Inferior parietal cortex (tissue), 1 donor: ENCODE data around the gene HNRNPA2B1.
"Not testable (repeated sequence)": the region's sequence is repeated elsewhere in the genome, so short reads cannot be mapped to it uniquely, and the experiment has no call there.

Experiments
- DNase-seq: peaks from one replicate; pipeline ENCODE4 v3.0.0-alpha.2; 2016; ENCODE audit errors: extremely low spot score

The HNRNPA2B1 gene

DNA sequence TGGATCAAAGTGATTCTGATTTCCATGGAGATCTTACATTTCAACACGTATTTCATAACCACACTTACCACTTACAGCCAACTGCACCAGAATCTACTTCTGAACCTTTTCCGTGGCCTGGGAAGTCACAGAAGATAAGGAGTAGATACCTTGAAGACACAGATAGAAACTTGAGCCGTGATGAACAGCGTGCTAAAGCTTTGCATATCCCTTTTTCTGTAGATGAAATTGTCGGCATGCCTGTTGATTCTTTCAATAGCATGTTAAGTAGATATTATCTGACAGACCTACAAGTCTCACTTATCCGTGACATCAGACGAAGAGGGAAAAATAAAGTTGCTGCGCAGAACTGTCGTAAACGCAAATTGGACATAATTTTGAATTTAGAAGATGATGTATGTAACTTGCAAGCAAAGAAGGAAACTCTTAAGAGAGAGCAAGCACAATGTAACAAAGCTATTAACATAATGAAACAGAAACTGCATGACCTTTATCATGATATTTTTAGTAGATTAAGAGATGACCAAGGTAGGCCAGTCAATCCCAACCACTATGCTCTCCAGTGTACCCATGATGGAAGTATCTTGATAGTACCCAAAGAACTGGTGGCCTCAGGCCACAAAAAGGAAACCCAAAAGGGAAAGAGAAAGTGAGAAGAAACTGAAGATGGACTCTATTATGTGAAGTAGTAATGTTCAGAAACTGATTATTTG is 15.3 kb downstream of the HNRNPA2B1 start:
- DNase-seq: no peak

DNA sequence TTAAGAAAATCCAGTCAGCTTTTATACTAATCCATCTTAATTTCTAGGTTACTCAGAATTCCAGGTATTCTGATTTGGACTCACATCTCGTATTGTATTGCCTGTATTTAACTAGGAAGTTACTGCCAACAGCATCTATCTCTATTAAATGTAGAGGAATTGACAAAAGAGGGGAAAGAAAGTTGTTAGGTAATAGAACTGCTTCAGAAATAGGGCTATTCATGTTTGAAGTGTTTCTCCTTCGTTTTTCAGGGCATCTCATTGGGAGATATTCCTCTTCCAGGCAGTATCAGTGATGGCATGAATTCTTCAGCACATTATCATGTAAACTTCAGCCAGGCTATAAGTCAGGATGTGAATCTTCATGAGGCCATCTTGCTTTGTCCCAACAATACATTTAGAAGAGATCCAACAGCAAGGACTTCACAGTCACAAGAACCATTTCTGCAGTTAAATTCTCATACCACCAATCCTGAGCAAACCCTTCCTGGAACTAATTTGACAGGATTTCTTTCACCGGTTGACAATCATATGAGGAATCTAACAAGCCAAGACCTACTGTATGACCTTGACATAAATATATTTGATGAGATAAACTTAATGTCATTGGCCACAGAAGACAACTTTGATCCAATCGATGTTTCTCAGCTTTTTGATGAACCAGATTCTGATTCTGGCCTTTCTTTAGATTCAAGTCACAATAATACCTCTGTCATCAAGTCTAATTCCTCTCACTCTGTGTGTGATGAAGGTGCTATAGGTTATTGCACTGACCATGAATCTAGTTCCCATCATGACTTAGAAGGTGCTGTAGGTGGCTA is 16.1 kb downstream of the HNRNPA2B1 start:
- not testable (repeated sequence) for DNase-seq

DNA sequence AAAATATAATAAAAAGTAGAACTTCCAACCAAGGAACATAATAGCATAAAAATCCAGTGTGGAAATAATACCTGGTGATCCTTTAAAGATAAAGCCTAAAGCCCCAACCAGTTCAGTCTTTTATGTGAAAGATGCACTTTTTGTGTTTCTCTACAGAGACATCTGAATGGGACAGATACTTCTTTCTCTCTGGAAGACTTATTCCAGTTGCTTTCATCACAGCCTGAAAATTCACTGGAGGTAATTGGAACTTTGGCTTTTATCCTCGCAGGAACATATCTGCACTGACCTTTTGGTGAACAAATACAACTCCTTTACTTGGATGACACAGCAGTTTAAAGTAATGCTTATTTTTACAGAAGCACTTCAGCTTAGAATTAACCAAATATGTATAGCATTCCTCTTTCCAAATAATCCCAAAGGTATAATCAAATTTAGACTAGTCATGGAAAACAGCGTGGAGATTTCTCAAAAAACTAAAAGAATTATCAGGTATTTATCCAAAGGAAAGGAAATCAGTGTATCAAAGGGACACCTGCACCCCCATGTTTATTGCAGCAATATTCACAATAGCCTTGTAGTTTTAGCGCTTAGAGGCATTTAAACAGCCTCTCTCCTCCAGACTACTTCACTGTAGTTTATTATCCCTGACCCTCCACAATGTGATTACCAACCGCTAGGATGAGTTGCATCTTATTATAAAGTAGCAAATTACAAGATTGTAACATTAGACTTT is 16.8 kb downstream of the HNRNPA2B1 start:
- no peak for DNase-seq

DNA sequence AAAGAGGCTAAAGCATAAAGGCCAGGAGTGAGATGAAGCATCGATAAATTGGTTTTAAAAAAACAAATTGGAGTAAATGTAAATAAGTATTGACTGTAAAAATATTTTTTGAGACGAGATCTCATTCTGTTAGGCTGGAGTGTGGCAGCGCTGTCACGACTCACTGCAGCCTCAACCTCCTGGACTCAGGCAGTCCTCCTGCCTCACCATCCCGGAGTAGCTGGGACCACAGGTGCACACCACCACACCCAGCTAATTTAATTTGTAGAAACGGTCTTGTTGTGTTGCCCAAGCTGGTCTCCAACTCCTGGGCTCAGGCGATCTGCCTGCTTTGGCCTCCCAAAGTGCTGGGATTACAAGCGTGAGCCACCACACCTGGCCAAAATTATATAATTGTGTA is 17.8 kb downstream of the HNRNPA2B1 start:
- no peak for DNase-seq

DNA sequence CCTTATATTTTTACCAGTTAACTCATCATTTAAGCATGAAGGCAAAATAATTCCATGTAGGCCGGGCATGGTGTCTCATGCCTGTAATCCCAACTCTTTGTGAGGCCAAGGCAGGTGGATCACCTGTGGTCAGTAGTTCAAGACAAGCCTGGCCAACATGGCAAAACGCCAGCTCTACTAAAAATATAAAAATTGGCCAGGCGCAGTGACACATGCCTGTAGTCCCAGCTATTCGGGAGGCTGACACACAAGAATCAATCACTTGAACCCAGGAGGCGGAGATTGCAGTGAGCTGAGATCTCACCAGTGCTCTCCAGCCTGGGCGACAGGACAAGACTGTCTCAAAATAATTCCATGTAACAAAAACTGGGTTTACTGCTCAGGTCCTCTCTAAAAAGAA is 18.3 kb downstream of the HNRNPA2B1 start:
- no peak for DNase-seq

DNA sequence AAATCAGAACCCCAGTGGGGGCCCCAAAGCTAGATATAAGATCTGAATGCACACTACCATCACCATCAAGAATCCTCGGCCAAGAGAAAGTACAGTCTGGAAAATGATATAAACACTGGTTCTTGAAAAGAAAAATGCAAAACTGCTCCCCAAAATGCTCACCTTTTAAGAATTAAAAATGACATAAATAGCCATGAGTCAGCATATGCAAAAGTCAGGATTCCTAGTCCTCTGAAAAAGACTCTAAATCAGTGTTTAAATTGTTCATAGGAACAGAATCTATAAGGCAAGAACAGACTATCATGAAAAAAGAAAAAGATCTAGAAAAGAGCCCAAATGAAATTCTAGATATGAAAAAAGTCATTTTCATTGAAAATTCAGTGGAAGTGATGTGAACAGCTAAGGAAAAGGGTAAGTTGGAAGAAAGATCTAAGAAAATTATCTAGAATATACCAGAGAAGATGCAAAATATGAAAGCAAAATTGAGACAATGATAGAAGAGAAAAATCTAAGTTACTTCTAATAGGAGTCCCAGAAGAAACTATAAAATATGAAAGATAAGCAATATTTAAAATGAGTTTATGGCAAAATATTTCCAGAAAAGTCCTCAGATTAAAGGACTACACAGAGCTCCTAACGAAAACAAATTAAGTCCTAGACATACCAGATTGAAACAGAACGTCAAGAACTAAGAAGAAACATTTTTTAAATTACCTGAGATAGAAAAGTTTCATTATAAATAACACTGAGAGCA is 18.9 kb downstream of the HNRNPA2B1 start:
- no peak for DNase-seq

DNA sequence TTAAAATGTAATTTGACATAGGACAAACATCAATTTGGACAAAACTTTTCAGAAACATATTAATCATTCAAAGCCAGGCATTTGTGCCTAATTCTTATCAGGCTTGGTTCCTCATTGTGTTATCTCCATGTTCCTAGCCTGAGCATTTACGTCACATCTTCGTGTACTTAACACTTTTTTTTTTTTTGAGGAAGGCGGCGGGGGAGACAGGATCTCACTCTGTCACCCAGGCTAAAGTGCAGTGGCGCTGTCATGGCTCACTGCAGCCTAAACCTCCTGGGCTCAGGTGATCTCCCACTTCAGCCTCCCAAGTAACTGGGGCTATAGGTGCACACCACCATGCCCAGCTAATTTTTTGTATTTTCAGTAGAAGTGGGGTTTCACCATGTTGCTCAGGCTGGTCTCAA is 19.8 kb downstream of the HNRNPA2B1 start:
- no peak for DNase-seq

DNA sequence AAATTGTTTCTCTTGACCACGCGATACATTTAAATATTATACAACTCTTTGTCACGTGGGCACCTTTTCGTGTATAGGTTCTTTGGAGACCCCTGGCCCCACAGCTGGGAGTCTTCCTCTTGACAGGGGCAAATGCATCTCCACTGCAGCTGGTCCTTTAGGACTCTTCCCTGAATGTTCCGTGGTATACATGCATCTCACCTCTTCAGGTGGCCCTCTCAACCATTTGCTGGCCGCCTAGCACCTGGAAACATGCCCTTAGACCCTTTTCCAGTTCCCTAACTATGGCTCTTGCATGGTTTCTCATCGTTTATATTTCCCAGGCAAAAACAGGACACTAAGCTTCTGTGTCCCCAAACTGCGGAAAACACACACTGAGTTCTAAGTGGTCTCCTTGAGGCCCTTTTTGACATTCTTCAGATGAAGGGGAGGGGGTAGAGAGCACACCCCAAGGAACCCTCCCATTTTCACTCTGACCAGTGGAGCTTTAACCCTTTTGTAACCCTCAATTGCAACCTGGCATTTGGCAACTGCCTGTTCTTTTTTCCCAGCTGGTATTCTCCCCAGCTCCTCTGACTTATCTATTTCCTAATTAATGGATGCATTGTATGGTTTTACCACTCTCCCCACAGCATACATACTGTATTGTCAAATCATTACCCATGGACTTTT is 20.6 kb downstream of the HNRNPA2B1 start:
- no peak for DNase-seq

DNA sequence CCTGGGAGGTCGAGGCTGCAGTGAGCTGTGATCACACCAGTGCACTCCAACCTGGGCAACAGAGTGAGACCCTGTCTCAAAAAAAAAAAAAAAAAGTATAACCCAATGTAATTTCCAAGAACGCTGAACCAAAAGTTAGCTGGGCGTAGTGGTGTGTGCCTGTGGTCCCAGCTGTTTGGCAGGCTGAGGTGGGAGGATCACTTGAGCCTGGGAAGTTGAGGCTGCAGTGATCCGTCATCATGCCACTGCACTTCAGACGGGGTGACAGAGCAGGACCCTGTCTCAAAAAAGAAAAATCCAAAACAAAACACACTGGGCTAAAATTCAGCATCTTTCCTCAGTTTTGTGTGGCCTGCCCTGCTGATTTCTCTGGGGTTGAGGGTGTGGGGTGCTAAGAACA is 21.1 kb downstream of the HNRNPA2B1 start:
- DNase-seq: no peak

DNA sequence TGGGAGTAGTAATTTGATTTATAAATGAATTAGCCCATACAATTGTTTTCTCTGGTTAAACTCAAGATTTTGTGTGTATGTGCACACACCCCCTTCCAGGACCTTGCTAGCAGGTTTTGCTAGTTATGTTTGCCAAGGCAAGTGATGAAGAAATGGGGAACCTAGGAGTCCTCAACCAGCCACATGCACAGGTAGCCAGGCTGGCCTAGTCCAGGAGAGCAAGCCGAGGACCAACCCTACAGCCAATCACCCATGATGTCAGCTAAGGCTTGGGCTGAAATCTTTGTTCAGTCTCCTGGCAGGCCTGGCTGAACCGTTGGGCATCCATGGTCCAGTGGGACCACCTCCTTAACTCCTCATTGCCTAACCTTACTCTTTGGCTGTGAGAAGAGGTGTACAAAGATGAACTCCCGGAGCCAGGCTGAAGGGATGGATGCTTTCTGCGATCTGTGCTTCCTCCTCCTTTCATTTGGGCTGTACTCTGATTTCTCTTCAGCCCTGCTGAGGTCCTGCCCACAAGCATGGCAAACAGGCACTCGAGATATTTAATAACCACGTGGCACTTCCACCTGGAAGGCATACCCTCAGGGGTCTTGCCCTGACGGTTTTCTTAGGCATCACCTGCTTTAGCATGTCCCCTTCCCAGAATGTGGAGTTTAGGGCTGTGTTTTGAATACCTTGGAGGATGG is 22.1 kb downstream of the HNRNPA2B1 start:
- no peak for DNase-seq

DNA sequence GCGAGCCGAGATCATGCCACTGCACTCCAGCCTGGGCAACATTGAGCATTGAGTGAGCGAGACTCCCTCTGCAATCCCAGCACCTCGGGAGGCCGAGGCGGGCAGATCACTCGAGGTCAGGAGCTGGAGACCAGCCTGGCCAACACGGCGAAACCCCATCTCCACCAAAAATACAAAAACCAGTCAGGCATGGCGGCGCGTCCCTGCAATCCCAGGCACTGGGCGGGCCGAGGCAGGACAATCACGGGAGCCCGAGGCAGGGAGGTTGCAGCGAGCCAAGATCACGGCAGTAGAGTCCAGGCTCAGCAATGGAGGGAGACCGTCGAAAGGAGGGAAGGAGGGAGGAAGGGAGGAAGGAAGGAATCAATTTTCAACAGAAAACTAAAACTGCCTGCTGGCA is 23.3 kb downstream of the HNRNPA2B1 start:
- DNase-seq: not testable (repeated sequence)

DNA sequence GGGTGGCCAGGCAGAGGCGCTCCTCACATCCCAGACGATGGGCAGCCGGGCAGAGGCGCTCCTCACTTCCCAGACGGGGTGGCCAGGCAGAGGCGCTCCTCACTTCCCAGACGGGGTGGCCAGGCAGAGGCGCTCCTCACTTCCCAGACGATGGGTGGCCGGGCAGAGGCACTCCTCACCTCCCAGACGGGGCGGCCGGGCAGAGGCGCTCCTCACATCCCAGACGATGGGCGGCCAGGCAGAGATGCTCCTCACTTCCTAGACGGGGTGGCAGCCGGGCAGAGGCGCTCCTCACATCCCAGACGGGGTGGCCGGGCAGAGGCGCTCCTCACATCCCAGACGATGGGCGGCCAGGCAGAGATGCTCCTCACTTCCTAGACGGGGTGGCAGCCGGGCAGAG is 23.9 kb downstream of the HNRNPA2B1 start:
- DNase-seq: not testable (repeated sequence)

DNA sequence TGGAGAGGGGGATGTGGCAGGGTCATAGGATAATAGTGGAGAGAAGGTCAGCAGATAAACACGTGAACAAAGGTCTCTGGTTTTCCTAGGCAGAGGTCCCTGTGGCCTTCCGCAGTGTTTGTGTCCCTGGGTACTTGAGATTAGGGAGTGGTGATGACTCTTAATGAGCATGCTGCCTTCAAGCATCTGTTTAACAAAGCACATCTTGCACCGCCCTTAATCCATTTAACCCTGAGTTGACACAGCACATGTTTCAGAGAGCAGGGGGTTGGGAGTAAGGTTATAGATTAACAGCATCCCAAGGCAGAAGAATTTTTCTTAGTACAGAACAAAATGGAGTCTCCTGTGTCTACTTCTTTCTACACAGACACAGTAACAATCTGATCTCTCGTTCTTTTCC is 24.6 kb downstream of the HNRNPA2B1 start:
- not testable (repeated sequence) for DNase-seq

DNA sequence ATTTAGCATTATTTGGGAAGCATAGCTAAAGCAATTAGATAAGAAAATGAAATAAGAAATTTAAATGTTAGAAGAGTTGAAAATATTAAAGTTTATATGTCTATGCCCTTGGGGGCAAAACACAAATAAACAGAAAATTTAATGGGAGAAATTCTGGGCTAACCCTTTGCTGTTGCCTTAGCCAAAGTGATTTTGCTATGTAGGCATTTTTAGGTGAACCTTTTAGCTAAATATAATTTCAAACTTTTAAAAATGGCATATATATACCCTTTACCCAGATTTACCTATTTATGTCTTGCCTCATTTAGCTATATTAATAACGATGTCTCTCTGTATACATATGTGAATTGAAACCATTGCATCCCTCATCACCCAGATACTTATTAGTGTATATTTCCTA is 28.5 kb downstream of the HNRNPA2B1 start:
- DNase-seq: no peak

DNA sequence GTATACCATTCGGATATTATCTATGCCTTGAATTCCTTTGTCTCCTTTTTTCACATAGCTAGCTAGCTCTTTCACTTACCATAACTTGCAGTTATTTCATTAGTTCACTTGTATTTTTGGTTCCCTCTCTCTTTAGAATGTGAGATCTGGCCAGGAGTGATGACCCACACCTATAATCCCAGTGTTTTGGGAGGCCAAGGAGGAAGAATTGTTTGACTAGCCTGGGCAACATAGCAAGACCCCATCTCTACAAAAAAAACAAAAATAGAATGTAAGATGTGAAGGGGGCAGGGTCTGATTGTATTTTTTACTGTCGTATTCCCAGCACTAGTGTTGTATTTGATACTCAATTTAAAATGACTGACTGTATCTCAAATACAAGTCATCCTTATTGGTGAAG is 28.9 kb downstream of the HNRNPA2B1 start:
- no peak for DNase-seq

DNA sequence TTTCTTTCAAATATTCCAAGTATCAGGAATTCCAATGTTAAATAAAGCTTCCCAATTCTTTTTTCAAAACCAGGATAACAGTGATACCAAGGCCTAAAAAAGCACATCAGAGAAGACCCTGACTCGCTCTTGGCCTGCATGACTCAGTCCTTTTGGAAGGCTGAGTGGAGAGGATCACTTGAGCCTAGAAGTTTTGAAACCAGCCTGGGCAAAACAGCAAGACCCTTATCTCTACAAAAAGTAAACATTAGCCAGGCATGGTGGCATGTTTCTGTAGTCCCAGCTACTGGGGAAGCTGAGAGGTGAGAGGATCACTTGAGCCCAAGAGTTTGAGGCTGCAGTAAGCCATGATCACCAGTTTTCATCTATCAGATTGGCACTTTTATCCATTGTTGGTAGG is 29.9 kb downstream of the HNRNPA2B1 start:
- DNase-seq: no peak

DNA sequence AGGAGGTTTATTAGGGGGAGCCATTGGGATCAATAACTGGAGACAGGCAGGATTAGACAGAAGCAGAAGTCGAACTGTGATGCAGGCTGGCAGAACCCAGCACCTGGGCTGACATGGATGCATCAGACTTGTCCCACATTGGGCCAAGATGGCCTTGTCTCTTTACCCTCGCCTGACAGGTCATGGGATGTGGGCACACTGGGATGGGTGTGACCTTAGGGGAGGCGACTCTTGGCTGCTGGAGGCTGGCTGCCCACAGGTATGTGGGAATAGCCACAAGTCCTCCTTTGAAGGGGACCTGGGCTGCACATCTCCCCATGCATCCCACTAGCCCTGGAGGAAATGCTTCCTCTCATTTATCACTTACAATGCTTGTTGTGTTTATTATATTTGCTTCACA is 31.3 kb downstream of the HNRNPA2B1 start:
- no peak for DNase-seq

DNA sequence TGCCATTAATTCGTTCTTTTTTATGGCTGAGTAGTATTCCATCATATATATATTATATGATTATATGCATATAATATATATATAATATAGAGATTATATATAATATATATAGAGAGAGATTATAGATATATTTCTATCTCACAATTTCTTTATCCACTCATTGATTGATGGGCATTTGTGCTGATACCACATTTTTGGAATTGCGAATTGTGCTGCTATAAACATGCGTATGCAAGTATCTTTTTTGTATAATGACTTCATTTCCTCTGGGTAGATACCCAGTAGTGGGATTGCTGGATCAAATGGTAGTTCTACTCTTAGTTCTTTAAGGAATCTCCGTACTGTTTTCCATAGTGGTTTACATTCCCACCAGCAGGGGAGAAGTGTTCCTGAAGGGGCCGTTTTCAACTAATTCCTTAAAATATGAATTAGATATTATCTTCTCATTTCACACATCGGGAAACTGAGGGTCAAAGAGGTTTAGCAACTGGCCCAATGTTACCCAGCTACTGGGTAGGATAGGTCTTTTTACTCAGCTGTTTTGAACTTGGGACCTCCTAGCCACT is 32.0 kb downstream of the HNRNPA2B1 start:
- DNase-seq: no peak

DNA sequence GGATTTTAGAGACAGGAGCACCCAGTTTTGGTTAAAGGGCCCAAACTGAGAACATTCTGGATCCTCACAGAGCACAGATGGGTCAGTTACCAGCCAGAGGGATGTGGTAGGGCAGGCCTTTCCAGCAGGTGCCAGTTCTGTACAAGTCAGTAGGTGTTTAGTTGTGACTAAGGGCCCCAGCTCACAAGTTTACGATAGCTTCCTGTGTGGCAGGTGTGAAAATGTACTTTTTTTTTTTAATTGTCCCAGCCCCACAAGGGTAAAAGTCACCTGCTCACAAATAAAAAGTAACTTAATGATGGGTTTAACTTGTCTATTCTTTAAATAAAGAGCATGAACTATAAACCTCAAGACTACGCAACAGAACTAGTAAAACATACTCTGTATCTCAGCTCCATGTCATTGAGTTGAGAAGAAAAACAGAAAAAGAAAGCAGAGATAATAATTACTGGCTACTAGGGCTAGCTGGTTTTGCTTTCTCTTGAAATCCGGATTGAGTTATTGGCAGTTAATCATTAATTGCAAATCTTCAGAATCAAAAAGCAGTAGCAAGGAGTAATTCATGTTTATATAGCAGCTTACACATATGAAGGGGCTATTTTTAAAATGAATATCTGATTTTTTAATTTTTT is 33.1 kb downstream of the HNRNPA2B1 start:
- DNase-seq: no peak
